ENCODE results near the gene LAMTOR5.
"Not testable (repeated sequence)": the region's sequence is repeated elsewhere in the genome, so short reads cannot be mapped to it uniquely, and the experiment has no call there.

LAMTOR5 gene

GRCh38 chr1:110407260-110408210 is at the start of gene LAMTOR5:
LAMTOR5 (minus strand) TSS chr1:110407694; CDS start chr1:110407620, 74 bp downstream.
- FAIRE-seq (peak; percentile 95), DNase-seq (ENCODE audit: extremely low spot score, insufficient read length, low read depth) (peak; percentile 77)

- DNase-seq (ENCODE audit: extremely low spot score, insufficient read length, low read depth), result no peak
- FAIRE-seq, result no peak
Measured at GRCh38 chr1:110457206-110457605, 49.7 kb upstream of the LAMTOR5 start.

DNA sequence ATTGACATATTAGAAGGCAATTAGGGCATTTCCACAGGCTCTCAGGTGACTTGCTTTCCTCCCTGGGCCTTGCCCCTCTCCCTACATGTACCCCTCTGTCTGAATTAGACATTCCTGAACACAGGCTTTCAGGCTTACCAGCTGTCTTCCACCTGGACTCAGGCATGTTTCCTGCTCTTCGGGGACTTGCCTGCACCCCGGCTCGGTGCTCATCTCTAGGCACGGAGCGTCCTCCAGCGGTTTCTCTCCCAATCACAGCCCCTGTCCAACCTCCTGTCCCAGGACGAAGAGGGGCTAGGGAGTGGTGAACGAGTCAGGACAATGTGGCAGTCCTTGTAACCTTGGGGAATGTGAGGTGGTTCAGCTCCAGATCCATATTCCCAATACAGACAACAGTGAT is 47.7 kb upstream of the LAMTOR5 start:
- FAIRE-seq, result no peak
- DNase-seq (ENCODE audit: extremely low spot score, insufficient read length, low read depth), result no peak

- FAIRE-seq (no peak), DNase-seq (ENCODE audit: extremely low spot score, insufficient read length, low read depth) (no peak)
Measured at GRCh38 chr1:110454328-110454727, 46.8 kb upstream of the LAMTOR5 start.

- FAIRE-seq (no peak), DNase-seq (ENCODE audit: extremely low spot score, insufficient read length, low read depth) (no peak)
Measured at GRCh38 chr1:110453829-110454228, 46.3 kb upstream of the LAMTOR5 start.

DNA sequence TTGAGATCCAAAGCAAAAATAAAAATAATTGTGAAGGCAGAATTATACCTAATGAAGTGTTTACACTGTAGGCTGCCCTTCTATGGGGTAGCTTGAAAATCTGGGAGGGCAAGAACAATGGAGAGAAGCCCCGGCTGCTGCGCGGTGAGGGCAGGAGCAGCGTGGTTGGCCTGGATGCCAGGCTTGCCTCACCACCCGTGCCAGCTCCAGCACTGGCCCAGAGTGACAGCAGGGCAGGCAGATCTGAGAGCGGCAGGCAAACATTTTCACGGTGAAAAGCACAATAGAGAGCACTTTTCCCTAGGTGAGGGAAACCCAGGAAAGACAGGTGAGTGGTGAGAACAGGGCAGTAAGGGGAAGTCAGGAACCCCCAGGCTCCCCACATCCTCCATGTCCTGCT is 44.8 kb upstream of the LAMTOR5 start:
- FAIRE-seq (no peak), DNase-seq (ENCODE audit: extremely low spot score, insufficient read length, low read depth) (no peak)

DNA sequence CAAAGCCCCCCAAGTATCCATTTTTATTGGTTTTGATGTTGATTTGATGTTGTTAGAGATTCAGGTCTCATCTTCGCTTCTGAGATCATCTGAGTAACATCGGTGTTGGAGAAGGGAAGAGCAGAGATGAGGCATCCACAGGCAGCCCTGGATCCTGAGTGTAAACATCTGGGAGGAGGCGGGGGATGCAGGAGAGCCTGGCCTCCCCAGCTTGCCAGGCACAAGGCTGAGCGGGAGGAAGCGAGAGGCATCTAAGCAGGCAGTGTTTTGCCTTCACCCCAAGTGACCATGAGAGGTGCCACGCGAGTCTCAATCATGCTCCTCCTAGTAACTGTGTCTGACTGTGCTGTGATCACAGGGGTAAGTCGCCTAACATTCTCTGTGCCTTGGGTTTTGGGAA is 43.4 kb upstream of the LAMTOR5 start, which contains the start of gene PROK1:
Gene PROK1, plus strand, starts transcription at position 221 of the 400 bp plus-strand sequence. Its CDS starts 68 bp downstream, at position 289.
- DNase-seq (ENCODE audit: extremely low spot score, insufficient read length, low read depth) (no peak), FAIRE-seq (no peak)

- FAIRE-seq (no peak), DNase-seq (ENCODE audit: extremely low spot score, insufficient read length, low read depth) (no peak)
Measured at GRCh38 chr1:110449661-110450651, 42.5 kb upstream of the LAMTOR5 start.

GRCh38 chr1:110444561-110444960 is 37.1 kb upstream of the LAMTOR5 start:
- no peak for DNase-seq (ENCODE audit: extremely low spot score, insufficient read length, low read depth)
- FAIRE-seq, result no peak

DNA sequence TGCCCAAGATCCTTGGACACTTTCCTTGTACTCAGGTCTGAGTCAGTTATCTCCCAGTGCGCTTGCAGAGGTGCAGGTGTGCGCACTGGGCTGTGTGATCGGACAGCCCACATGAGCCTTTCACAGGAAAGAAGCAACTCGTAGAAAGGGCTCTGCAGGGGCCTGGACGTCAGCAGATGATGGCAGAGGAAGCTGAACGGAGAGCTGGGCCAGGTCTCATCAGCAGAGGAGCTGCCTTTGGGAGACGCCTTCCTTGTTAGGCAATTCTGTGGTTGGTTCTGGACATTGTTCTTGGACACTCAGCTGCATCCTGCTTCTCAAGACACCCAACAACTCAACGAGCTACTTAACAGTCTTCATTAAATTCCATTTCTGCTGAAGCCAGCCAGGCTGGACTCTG is 36.0 kb upstream of the LAMTOR5 start:
- FAIRE-seq (no peak), DNase-seq (ENCODE audit: extremely low spot score, insufficient read length, low read depth) (no peak)

GRCh38 chr1:110441888-110442287 is 34.4 kb upstream of the LAMTOR5 start:
- FAIRE-seq, result no peak
- DNase-seq (ENCODE audit: extremely low spot score, insufficient read length, low read depth), result no peak

- no peak for DNase-seq (ENCODE audit: extremely low spot score, insufficient read length, low read depth)
- FAIRE-seq, result no peak
Measured at GRCh38 chr1:110440877-110441276, 33.4 kb upstream of the LAMTOR5 start.

DNA sequence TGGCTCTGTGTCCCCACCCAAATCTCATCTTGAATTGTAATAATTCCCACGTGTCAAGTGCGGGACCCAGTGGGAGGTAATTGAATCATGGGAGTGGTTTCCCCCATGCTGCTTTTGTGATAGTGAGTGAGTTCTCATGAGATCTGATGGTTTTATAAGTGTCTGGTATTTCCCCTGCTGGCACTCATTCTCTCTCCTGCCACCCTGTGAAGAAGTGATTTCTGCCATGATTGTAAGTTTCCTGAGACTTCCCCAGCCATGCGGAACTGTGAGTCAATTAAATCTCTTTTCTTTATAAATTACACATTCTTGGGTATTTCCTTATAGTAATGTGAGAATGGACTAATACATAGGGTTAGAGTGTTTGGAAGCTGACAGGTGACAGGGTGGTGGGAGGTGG is 32.4 kb upstream of the LAMTOR5 start:
- FAIRE-seq; DNase-seq (ENCODE audit: extremely low spot score, insufficient read length, low read depth): not testable (repeated sequence)

- no peak for DNase-seq (ENCODE audit: extremely low spot score, insufficient read length, low read depth)
- no peak for FAIRE-seq
Measured at GRCh38 chr1:110438893-110439292, 31.4 kb upstream of the LAMTOR5 start.

GRCh38 chr1:110437645-110438299 is 30.3 kb upstream of the LAMTOR5 start:
- not testable (repeated sequence) for FAIRE-seq; DNase-seq (ENCODE audit: extremely low spot score, insufficient read length, low read depth)

GRCh38 chr1:110436635-110437034 is 29.1 kb upstream of the LAMTOR5 start:
- no peak for FAIRE-seq
- no peak for DNase-seq (ENCODE audit: extremely low spot score, insufficient read length, low read depth)

- no peak for DNase-seq (ENCODE audit: extremely low spot score, insufficient read length, low read depth)
- no peak for FAIRE-seq
Measured at GRCh38 chr1:110434946-110435345, 27.5 kb upstream of the LAMTOR5 start.

DNA sequence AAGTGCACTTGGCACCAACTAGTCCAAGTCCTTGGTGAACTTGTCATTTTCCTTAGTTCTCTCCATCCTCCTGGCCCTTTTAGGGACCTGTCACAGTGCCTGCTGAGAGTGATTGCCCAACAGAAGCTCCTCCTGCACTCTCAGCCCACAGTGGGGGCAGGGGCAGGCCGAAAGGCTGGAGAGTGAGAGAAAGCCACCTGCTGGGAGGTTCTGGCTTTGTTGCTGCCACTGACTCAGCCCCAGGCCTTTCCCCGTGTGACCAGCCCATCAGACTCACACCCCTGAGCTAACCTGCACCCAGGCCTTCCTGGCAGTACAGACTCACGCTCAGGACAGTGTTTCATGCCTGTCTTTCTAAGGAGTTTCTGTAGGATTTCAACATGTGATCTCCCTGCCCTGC is 26.3 kb upstream of the LAMTOR5 start:
- FAIRE-seq (no peak), DNase-seq (ENCODE audit: extremely low spot score, insufficient read length, low read depth) (no peak)

GRCh38 chr1:110433213-110433612 is 25.7 kb upstream of the LAMTOR5 start:
- DNase-seq (ENCODE audit: extremely low spot score, insufficient read length, low read depth) (no peak), FAIRE-seq (no peak)

GRCh38 chr1:110430901-110431300 is 23.4 kb upstream of the LAMTOR5 start:
- DNase-seq (ENCODE audit: extremely low spot score, insufficient read length, low read depth) (no peak), FAIRE-seq (no peak)

All from GM18507 (cell line).